ENCODE data around the gene GNPTAB.

- no peak for TF ChIP-seq POLR2A (IDR thresholded peaks at IDR 0.05)
- TF ChIP-seq, protein P1, sequence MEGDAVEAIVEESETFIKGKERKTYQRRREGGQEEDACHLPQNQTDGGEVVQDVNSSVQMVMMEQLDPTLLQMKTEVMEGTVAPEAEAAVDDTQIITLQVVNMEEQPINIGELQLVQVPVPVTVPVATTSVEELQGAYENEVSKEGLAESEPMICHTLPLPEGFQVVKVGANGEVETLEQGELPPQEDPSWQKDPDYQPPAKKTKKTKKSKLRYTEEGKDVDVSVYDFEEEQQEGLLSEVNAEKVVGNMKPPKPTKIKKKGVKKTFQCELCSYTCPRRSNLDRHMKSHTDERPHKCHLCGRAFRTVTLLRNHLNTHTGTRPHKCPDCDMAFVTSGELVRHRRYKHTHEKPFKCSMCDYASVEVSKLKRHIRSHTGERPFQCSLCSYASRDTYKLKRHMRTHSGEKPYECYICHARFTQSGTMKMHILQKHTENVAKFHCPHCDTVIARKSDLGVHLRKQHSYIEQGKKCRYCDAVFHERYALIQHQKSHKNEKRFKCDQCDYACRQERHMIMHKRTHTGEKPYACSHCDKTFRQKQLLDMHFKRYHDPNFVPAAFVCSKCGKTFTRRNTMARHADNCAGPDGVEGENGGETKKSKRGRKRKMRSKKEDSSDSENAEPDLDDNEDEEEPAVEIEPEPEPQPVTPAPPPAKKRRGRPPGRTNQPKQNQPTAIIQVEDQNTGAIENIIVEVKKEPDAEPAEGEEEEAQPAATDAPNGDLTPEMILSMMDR (IDR thresholded peaks at IDR 0.05), result no peak
These were observed 36.2 kb downstream of the GNPTAB start for GRCh38 chr12:101794574-101794973.
